GM18511 (cell line): ENCODE data around the gene TP53BP2.
"Not testable (repeated sequence)": the region's sequence is repeated elsewhere in the genome, so short reads cannot be mapped to it uniquely, and the experiment has no call there.

ENCODE experiments used
- ATAC-seq: cut with Tn5 transposase; IDR thresholded peaks from one replicate; pipeline ENCODE4 v1.9.1; 2021; ENCODE audit warnings: mild to moderate bottlenecking, moderate library complexity; ENCODE audit not compliant: unreplicated experiment

The TP53BP2 gene

DNA sequence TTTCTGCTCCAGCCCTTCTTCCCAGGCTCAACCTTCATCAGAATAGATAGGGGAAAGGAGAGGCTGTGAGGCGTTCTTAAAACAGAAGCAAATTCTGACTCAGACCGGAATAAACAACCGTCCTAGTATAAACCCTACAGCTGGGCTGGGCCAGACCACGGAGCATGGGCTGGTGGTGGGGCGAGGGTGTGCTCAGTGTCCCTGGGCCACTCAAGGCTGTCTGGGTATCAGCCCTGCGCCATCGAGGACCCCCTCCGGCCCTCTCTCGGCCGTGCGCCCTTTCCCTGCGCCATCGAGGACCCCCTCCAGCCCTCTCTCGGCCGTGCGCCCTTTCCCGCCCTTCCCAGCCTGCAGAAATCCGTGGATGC lies 97.4 kb downstream of the TP53BP2 start:
- ATAC-seq: no peak

- ATAC-seq: no peak
These were observed 97.9 kb downstream of the TP53BP2 start for GRCh38 chr1:223747838-223748335.

DNA sequence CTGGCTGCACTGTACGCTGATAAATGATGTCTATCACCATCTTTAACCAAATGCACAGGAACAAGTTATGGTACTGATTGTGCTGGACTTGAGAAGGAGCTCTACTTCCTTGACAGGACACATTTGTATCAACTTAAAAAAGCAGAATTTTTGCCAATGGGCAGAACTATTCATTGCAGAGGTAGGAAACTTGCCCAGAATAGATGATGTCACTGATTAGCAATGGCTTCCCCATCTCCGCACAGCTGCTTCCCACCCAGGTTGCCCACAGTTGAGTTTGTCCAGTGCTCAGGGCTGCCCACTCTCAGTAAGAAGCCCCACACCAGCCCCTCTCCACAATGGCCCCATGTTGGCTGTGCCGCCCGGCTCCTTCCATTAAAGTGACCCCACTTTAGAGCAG lies 100.0 kb downstream of the TP53BP2 start:
- ATAC-seq: no peak

GRCh38 chr1:223742856-223743517 lies 102.8 kb downstream of the TP53BP2 start:
- no peak for ATAC-seq

DNA sequence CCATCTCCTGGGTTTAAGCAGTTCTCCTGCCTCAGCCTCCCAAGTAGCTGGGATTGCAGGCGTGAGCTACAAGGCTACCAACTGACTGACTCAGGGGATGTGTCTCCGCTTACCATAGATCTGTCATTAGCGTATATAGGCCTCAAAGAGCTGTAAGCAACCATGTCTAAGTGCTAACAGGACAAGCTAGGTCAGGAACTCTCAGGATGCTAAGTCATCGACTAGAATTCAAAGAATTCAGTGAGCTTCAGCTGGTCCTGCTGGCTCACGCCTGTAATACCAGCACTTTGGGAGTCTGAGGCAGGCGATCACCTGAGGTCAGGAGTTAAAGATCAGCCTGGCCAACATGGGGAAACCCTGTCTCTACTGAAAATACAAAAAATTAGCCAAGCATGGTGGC lies 103.9 kb downstream of the TP53BP2 start:
- ATAC-seq: no peak

GRCh38 chr1:223740038-223740736 lies 105.6 kb downstream of the TP53BP2 start:
- not testable (repeated sequence) for ATAC-seq

GRCh38 chr1:223739366-223740037 lies 106.2 kb downstream of the TP53BP2 start:
- ATAC-seq: no peak

DNA sequence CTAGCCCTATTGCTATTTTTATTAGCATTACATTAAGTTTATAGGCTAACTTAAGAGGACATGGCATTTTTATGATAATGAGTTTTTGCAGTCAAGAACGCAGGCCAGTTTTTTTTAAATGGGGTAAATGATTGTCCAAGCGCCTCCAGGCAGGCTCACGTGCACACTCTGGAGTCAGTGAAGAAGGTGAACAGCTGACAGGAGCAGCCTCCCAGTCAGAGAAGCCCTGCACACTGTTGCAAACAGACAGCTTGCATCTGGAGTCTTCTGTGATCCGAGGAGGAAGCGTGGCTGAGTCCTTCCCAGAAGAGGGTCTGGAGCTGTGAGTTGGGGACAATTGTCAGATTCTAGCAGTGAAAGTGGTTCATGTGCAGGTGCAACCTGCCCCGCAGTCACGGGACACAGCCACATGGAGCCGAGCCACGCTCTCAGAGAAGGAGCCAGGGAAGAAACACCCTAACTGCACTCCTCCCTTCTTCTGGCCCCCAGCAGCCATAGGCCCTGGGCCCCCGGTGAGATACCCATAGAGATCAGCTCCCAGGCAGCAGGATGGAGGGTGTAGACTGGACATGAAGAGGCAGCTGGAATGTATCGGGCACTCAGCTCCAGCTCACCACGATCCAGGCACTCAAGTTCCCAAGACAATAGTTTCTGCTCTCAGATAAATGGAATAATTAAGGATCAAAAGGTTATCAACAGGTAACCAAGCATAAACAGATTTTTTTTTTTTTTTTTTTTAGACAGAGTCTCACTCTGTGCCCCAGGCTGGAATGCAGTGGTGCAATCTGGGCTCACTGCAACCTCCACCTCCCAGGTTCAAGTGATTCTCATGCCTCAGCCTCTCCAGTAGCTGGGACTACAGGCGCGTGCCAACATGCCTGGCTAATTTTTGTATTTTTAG lies 107.0 kb downstream of the TP53BP2 start:
- no peak for ATAC-seq

DNA sequence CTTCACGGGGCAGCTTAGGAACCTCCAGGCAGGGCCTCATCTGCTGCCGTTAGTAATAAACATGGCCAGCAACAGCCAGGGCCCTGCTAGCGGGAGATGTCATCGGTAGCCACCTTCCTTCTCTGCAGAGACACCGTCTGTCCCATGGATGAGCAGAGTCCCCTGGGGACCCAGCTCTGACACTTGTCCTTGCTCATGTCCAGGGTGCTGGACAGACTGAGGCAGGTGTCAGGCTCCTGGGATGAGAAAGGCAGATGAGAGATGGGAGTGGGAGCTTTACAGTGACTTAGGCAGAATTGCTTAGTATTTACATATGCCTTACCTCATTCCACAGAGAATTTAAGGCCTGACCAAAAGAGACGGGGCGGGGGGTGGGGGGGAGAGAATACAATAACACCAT lies 108.4 kb downstream of the TP53BP2 start:
- ATAC-seq: no peak

- not testable (repeated sequence) for ATAC-seq
These were observed 109.1 kb downstream of the TP53BP2 start for GRCh38 chr1:223736638-223737037.

DNA sequence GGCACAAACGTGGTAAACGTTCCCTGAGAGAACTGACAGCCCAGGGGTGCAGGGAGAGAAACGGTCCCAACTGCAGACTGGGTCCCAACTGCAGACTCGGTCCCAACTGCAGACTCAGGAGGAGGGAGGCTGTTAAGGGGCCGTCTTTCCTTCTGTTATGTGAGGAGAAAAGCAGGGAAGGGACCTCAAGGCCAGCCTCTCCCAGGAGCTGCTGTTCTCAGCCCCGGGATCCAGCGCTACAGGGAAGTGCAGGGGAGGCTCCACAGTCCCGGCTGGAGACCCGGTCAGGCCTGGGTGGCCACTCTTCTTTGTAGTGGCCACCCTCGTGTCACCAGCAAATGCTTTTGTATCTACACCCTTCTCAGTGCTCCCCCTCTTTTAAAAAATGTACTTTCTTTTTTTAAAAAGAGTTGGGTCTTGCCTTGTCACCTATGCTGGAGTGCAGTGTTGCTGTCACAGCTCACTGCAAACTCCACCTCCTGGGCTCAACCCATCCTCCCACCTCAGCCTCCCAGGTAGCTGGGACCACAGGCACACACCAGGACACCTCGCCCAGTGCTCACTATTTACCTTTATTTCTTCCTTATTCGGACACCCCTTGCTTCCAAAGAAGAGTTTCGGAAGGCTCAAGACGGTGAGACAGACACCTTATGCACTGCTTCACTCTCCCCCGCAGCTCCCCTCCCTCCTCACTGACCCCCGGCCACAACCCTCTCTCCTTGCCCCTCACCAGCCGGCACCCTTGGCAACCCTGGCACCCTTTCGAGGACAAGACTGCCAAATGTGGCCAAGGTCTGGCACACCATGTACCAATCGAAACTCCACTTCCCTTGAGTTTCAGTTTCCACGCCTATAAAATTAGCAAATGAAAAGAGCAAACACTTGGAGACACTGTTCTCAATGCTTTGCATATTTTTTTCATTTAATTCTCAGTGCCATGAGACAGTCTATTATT lies 111.6 kb downstream of the TP53BP2 start:
- ATAC-seq: no peak

DNA sequence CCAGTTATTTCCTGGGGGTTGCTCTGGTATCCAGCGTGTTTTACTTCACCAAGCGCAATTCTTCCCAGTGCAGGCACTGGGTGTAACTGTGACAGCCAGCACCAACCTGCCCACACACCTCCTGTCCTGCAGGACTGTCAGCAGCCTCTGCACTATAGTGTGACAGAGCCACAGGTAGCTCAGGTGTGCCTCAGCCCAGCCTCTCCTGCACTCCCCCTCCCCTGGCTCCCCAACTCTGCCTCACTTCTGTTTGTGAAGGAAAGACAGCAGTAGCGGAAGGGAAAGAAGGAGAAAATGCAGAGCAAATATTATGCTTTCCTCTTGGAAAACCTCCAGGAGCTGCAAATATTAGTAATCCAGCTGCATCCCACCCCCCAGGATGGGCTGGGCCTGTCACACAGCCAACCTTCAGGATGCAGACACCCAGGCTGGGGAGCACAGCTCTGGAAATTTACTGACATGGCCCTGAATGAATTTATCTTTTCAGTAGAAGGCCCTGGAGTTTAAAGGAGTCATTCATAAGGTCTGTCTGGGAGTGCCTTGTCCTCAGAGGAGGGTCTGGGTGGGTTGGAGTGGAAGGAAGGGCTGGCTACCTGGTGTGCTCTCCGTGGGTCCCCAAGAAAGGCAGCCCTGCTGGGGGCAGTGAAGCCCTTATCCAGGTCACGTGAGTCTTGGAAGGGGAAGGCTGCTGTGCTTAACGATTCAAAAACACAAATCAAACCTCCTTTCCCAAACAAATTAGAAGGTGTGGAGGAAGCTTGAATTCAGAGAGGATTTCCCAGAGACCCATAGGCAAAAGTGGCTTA lies 112.6 kb downstream of the TP53BP2 start:
- ATAC-seq: no peak

- ATAC-seq: no peak
These were observed 114.5 kb downstream of the TP53BP2 start for GRCh38 chr1:223731133-223731770.

DNA sequence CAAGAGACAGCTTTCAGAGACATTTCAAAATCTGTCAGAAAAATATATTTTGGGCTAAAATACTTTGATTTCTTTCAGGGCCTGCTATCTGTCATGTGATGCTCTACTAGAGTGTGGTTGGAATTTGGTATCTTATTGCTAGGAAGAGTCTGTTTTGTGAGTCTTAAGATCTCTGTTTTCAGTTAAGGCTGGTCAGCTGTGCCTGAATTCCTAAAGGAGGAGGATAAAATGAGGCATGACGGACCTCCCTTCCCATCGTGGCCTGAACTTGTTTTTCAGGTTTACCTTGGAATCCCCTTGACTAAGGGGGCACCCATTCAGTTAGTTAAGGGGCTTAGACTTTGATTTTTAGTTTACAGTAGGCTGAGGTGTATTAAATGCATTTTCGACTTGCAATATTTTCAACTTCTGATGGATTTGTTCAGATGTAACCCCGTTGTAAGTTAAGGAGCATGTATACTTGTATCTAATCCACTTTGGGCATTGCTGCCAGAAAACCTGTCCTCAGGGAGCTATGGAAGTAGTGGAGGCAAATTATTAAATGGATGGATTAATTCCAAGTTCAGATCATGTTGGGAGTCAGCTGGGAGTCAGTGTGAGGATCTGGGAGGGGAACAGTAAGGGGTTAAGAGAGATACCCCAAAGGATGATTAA lies 115.1 kb downstream of the TP53BP2 start:
- no peak for ATAC-seq

GRCh38 chr1:223729906-223730305 lies 115.8 kb downstream of the TP53BP2 start:
- no peak for ATAC-seq
